ENCODE measurements around the gene RPL37A.
"Not testable (repeated sequence)": the region's sequence is repeated elsewhere in the genome, so short reads cannot be mapped to it uniquely, and the experiment has no call there.

The RPL37A gene

DNA sequence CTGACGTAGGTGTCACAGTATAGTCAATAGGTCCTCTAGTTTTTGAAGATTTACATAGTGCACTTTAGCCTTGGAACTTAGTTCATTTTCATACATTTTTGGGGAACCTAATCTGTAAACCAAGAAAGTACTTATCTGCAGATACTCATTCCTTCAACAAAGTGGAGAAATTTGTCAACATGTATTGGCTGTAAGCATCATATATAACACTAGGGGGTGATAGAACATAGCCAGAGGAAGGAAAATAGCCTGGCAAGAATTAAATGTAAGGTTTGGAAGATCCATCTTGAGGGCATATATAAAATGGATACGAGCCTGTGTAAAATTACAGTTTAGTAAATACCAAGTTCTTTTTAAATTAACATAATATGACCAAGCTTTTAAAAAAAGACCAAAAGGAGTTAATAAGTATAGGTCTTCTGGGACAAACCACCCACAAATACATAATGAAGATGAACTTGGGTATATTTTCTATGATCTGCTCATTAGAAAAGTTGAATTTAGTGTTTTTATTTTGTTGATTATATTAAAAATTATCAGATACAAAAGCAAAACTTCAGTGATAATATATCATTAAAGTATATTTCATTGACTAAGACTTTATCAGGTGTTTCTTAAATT lies 18.2 kb downstream of the RPL37A start:
- no peak overlapping the region for H3K9ac ChIP-seq (ENCODE audit: low read depth in 1 of 2, low read length in 2 of 2)
- H3K4me3 ChIP-seq (ENCODE audit: low read depth in 1 of 2, low read length in 2 of 2), result no peak overlapping the region
- H3K27ac ChIP-seq (ENCODE audit: low read depth, low read length), result no peak overlapping the region
- no peaks in the 10 kb centered on the region for H3K27me3 ChIP-seq (ENCODE audit: control insufficient read depth in 1 of 2, insufficient read depth in 2 of 2, low read length in 2 of 2)
- H3K9me3 ChIP-seq (ENCODE audit: control insufficient read depth in 1 of 2, low read length in 2 of 2), result no peaks in the 10 kb centered on the region
- no peaks in the 10 kb centered on the region for H3K36me3 ChIP-seq (ENCODE audit: control insufficient read depth in 1 of 2, insufficient read depth in 2 of 2, low read length in 2 of 2)
- H3K4me1 ChIP-seq (ENCODE audit: control insufficient read depth in 1 of 2, insufficient read depth in 2 of 2, low read length in 2 of 2), result no peaks in the 10 kb centered on the region

DNA sequence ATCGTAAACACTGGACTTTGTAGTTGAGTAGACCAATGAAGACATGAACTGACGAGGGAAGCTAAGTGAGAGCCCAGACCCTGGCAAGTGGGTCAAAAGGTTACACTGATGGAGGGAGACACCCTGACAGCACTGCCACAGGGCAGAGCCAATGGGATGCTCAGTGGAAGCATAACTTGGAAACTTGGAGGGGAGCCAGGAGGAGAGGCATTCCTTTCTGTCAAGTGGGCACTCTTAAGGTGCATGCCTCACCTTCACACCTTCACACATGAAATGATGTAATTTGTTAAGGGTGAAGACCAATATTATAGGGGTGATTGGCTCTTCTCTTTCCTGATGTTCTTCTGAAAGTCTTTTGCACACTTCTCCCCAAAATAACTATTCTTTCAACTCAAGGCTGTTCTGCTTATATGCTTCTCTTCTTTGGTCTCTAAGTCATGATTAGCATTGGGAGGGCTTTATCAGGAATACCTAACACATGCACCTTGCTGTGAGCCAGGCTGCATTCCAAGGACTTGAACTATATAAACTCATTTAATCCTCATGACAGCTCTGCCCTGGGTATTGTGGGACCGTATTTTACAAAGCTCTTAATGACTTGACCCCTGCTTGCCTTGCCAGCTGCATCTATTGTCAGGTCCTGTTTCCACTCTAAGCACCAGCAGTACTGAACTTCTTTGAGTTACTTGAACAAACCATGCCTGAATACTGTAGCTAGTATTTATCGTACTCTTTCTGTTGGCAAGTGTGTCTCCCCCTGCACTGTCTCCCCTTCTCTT lies 19.0 kb downstream of the RPL37A start:
- no peaks in the 10 kb centered on the region for H3K4me1 ChIP-seq (ENCODE audit: control insufficient read depth in 1 of 2, insufficient read depth in 2 of 2, low read length in 2 of 2)
- no peaks in the 10 kb centered on the region for H3K27me3 ChIP-seq (ENCODE audit: control insufficient read depth in 1 of 2, insufficient read depth in 2 of 2, low read length in 2 of 2)
- H3K9me3 ChIP-seq (ENCODE audit: control insufficient read depth in 1 of 2, low read length in 2 of 2), result no peaks in the 10 kb centered on the region
- no peak overlapping the region for H3K4me3 ChIP-seq (ENCODE audit: low read depth in 1 of 2, low read length in 2 of 2)
- H3K9ac ChIP-seq (ENCODE audit: low read depth in 1 of 2, low read length in 2 of 2), result no peak overlapping the region
- H3K27ac ChIP-seq (ENCODE audit: low read depth, low read length), result no peak overlapping the region
- H3K36me3 ChIP-seq (ENCODE audit: control insufficient read depth in 1 of 2, insufficient read depth in 2 of 2, low read length in 2 of 2), result no peaks in the 10 kb centered on the region

DNA sequence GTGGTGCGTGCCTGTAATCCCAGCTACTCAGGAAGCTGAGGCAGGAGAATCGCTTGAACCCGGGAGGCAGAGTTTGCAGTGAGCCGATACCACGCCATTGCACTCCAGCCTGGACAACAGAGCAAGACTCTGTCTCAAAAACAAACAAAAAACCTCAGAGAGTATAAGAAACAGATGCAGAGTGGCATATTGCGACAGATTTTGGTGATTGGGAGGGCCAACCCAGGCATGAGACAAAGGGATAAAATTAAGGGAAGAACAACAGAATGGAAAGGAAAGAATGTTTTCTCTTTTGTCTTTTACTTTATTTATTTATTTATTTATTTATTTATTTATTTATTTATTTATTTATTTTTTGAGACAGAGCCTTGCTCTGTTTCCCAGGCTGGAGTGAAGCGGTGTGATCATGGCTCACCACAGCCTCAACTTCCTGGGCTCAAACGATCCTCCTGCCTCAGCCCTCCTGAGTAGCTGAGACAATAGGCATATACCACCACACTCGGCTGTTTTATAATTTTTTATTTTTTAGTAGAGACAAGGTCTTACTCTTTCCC lies 20.0 kb downstream of the RPL37A start:
- H3K4me1 ChIP-seq (ENCODE audit: control insufficient read depth in 1 of 2, insufficient read depth in 2 of 2, low read length in 2 of 2), result not testable (repeated sequence)

DNA sequence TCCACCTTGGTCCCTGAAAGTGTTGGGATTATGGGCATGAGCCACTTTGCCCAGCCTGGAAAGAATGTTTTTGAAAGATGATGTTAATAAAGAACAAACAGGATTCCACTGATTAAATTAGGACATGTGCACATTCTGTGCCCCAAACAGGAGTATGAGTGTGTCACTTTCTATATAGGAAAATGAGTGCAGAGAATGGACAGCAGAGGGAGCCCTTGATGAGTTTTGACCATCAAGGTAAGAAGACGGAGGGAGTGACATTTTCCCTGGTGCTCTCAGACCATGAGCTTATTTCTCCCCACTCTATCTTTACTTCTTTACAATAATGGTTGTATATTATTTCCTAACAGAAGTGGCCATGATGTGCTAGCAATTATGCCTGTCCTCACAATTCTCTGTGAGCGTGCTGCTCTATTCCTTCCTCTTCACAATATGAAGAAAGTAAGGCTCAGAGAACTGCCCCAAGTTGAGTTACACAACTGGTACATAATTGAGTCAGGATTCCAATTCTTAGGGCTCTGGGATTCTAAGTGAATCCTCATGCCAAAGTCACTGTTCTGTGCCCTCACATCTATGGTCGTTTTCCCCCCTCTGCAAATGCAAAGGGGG lies 20.6 kb downstream of the RPL37A start:
- Histone ChIP-seq H3K4me1 (ENCODE audit: control insufficient read depth in 1 of 2, insufficient read depth in 2 of 2, low read length in 2 of 2) (no peaks in the 10 kb centered on the region), H3K9me3 (ENCODE audit: control insufficient read depth in 1 of 2, low read length in 2 of 2) (no peaks in the 10 kb centered on the region), H3K36me3 (ENCODE audit: control insufficient read depth in 1 of 2, insufficient read depth in 2 of 2, low read length in 2 of 2) (no peaks in the 10 kb centered on the region), H3K27ac (ENCODE audit: low read depth, low read length) (no peak overlapping the region), H3K27me3 (ENCODE audit: control insufficient read depth in 1 of 2, insufficient read depth in 2 of 2, low read length in 2 of 2) (no peaks in the 10 kb centered on the region), H3K9ac (ENCODE audit: low read depth in 1 of 2, low read length in 2 of 2) (no peak overlapping the region), H3K4me3 (ENCODE audit: low read depth in 1 of 2, low read length in 2 of 2) (no peak overlapping the region)

More for the DNA sequence above, 20.0 kb downstream of the RPL37A start:
- H3K9me3 ChIP-seq (ENCODE audit: control insufficient read depth in 1 of 2, low read length in 2 of 2); H3K27ac ChIP-seq (ENCODE audit: low read depth, low read length); H3K4me3 ChIP-seq (ENCODE audit: low read depth in 1 of 2, low read length in 2 of 2); H3K9ac ChIP-seq (ENCODE audit: low read depth in 1 of 2, low read length in 2 of 2); H3K27me3 ChIP-seq (ENCODE audit: control insufficient read depth in 1 of 2, insufficient read depth in 2 of 2, low read length in 2 of 2); H3K36me3 ChIP-seq (ENCODE audit: control insufficient read depth in 1 of 2, insufficient read depth in 2 of 2, low read length in 2 of 2): not testable (repeated sequence)

DNA sequence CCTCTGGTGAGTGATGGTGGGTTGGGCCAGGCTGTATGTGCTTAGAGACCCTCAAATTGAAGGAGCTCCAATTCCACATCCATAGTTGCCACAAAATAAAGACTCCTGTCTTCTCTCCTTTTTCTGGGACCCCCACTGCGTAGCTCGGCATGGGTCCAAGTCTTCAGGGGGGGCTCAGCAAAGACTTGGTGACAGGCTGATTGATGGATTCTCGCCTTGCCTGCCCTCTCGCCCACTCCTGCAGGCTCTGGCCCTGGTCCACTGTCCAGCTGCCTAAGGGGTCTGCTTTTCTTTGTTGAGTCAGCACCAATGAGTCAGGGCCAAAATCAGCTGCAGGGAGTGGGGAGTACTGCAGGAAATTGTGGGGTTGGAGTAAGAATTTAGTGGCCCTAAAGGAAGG lies 21.5 kb downstream of the RPL37A start:
- no peaks in the 10 kb centered on the region for H3K27me3 ChIP-seq (ENCODE audit: control insufficient read depth in 1 of 2, insufficient read depth in 2 of 2, low read length in 2 of 2)
- no peak overlapping the region for H3K27ac ChIP-seq (ENCODE audit: low read depth, low read length)
- H3K9me3 ChIP-seq (ENCODE audit: control insufficient read depth in 1 of 2, low read length in 2 of 2), result no peaks in the 10 kb centered on the region
- H3K9ac ChIP-seq (ENCODE audit: low read depth in 1 of 2, low read length in 2 of 2), result no peak overlapping the region
- H3K36me3 ChIP-seq (ENCODE audit: control insufficient read depth in 1 of 2, insufficient read depth in 2 of 2, low read length in 2 of 2), result no peaks in the 10 kb centered on the region
- no peak overlapping the region for H3K4me3 ChIP-seq (ENCODE audit: low read depth in 1 of 2, low read length in 2 of 2)
- no peaks in the 10 kb centered on the region for H3K4me1 ChIP-seq (ENCODE audit: control insufficient read depth in 1 of 2, insufficient read depth in 2 of 2, low read length in 2 of 2)

DNA sequence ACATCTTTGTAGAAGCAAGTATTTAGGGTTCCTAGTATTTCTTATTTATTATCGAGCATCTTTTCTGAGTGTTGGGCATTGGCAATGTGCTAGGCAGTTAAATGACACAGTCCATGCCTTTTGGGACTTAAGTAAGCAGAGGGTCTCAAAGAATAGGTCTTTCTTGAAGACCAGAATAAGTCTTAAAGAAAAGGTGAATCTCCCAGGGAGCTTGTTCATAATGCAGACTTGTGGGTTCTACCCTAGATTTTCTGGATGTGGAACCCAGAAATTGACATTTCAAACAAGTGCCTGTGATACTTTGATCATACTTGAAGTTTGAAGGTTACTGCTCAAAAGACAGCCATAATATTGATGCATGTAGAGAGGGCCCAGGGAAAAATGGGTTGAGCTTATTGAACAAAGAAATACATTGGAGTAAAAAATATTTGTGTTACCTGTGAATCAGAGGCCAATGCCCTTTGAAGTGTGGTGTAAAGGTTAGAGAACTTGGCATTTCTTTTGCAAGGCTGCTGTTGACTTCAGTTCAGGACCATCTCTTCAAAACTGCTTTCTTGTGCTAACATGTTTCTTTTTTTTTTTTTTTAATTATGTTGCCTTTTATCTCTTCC lies 24.4 kb downstream of the RPL37A start:
- Histone ChIP-seq H3K4me1 (ENCODE audit: control insufficient read depth in 1 of 2, insufficient read depth in 2 of 2, low read length in 2 of 2) (no peaks in the 10 kb centered on the region), H3K9ac (ENCODE audit: low read depth in 1 of 2, low read length in 2 of 2) (no peak overlapping the region), H3K27ac (ENCODE audit: low read depth, low read length) (no peak overlapping the region), H3K27me3 (ENCODE audit: control insufficient read depth in 1 of 2, insufficient read depth in 2 of 2, low read length in 2 of 2) (no peaks in the 10 kb centered on the region), H3K9me3 (ENCODE audit: control insufficient read depth in 1 of 2, low read length in 2 of 2) (no peaks in the 10 kb centered on the region), H3K4me3 (ENCODE audit: low read depth in 1 of 2, low read length in 2 of 2) (no peak overlapping the region), H3K36me3 (ENCODE audit: control insufficient read depth in 1 of 2, insufficient read depth in 2 of 2, low read length in 2 of 2) (no peaks in the 10 kb centered on the region)

DNA sequence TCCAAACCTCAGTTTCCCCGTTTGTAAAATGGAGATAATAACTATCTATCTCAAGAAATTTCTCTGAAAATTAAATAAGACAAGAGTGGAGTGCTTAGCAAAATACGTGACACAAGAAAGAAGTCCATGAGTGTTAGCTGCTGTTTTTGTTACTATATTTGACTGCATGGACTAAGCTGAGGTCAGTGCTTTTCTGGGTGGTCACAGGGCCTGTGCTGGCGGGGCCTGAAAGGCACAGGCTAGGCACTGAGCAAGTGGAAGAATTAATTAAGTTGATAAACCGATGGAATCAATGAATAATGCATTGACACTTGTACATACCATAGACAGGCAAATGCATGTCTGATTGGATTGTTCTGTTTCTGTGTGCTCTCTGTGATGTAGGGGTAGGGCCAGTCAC lies 27.3 kb downstream of the RPL37A start:
- H3K27ac ChIP-seq (ENCODE audit: low read depth, low read length), result no peak overlapping the region
- H3K9me3 ChIP-seq (ENCODE audit: control insufficient read depth in 1 of 2, low read length in 2 of 2), result no peaks in the 10 kb centered on the region
- H3K36me3 ChIP-seq (ENCODE audit: control insufficient read depth in 1 of 2, insufficient read depth in 2 of 2, low read length in 2 of 2), result no peaks in the 10 kb centered on the region
- H3K27me3 ChIP-seq (ENCODE audit: control insufficient read depth in 1 of 2, insufficient read depth in 2 of 2, low read length in 2 of 2), result no peaks in the 10 kb centered on the region
- no peaks in the 10 kb centered on the region for H3K4me1 ChIP-seq (ENCODE audit: control insufficient read depth in 1 of 2, insufficient read depth in 2 of 2, low read length in 2 of 2)
- H3K9ac ChIP-seq (ENCODE audit: low read depth in 1 of 2, low read length in 2 of 2), result no peak overlapping the region
- no peak overlapping the region for H3K4me3 ChIP-seq (ENCODE audit: low read depth in 1 of 2, low read length in 2 of 2)

DNA sequence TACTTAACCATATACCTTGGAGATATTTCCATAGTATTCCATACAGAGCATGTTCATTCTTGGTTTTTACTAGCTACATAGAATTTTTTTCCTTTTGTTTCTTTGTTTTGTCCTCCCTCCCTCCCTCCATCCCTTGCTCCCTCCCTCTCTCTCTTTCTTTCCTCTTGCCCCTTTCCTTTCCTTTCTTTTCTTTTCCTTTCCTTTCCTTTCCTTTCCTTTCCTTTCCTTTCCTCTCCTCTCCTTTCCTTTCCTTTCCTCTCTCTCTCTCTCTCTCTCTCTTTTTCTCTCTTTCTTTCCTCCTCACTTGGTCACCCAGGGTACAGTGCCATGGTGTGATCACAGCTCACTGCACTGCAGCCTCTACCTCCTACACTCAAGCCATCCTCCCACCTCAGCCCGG lies 28.3 kb downstream of the RPL37A start:
- Histone ChIP-seq H3K27ac (ENCODE audit: low read depth, low read length) (no peak overlapping the region), H3K9me3 (ENCODE audit: control insufficient read depth in 1 of 2, low read length in 2 of 2) (no peaks in the 10 kb centered on the region), H3K9ac (ENCODE audit: low read depth in 1 of 2, low read length in 2 of 2) (no peak overlapping the region), H3K4me3 (ENCODE audit: low read depth in 1 of 2, low read length in 2 of 2) (no peak overlapping the region), H3K27me3 (ENCODE audit: control insufficient read depth in 1 of 2, insufficient read depth in 2 of 2, low read length in 2 of 2) (no peaks in the 10 kb centered on the region), H3K36me3 (ENCODE audit: control insufficient read depth in 1 of 2, insufficient read depth in 2 of 2, low read length in 2 of 2) (no peaks in the 10 kb centered on the region), H3K4me1 (ENCODE audit: control insufficient read depth in 1 of 2, insufficient read depth in 2 of 2, low read length in 2 of 2) (no peaks in the 10 kb centered on the region)

DNA sequence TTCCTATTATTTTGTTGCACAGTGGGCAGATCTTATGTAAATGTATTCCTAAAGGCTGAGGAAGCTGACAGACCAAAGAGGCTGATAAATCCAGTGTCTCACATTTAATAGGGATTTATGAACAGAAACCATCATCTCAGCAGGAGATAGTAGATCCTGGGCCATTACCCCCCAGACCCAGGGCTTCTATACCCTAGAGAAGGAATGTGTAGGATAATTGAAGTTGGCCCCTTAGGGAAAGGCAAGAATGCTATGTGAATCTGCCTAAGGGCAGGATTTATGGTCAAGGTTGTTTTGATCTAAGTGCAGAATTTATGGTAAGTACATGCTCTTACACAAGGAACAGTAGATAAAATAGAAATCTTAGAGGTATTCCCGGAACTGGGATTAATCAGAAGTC lies 29.0 kb downstream of the RPL37A start:
- Histone ChIP-seq H3K27me3 (ENCODE audit: control insufficient read depth in 1 of 2, insufficient read depth in 2 of 2, low read length in 2 of 2) (no peaks in the 10 kb centered on the region), H3K4me3 (ENCODE audit: low read depth in 1 of 2, low read length in 2 of 2) (no peak overlapping the region), H3K27ac (ENCODE audit: low read depth, low read length) (no peak overlapping the region), H3K9ac (ENCODE audit: low read depth in 1 of 2, low read length in 2 of 2) (no peak overlapping the region), H3K4me1 (ENCODE audit: control insufficient read depth in 1 of 2, insufficient read depth in 2 of 2, low read length in 2 of 2) (no peaks in the 10 kb centered on the region), H3K36me3 (ENCODE audit: control insufficient read depth in 1 of 2, insufficient read depth in 2 of 2, low read length in 2 of 2) (no peaks in the 10 kb centered on the region), H3K9me3 (ENCODE audit: control insufficient read depth in 1 of 2, low read length in 2 of 2) (no peaks in the 10 kb centered on the region)

DNA sequence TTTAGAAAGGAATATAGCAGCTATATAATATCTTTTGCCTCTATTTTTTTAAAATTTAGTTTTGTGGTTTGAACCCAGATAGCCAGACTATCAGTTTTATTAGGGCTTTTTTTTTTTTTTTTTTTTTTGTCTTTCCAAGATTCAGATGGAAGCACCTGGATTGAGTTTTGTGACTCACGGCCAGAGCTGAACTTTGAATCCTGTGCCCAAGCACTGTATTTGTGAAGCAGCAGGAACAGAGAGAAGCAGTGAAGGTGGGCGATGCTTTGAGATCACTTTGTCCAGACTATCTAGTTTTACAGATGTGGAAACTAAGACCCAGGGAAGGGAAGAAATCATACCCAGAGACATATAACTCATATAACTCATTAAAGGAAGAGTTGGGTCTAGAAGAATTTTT lies 33.9 kb downstream of the RPL37A start:
- Histone ChIP-seq H3K27ac (ENCODE audit: low read depth, low read length) (no peak overlapping the region), H3K4me3 (ENCODE audit: low read depth in 1 of 2, low read length in 2 of 2) (no peak overlapping the region), H3K9me3 (ENCODE audit: control insufficient read depth in 1 of 2, low read length in 2 of 2) (no peaks in the 10 kb centered on the region), H3K27me3 (ENCODE audit: control insufficient read depth in 1 of 2, insufficient read depth in 2 of 2, low read length in 2 of 2) (no peaks in the 10 kb centered on the region), H3K4me1 (ENCODE audit: control insufficient read depth in 1 of 2, insufficient read depth in 2 of 2, low read length in 2 of 2) (peaks cover 14 to 16% of the 10 kb centered on the region in 2 donors), H3K9ac (ENCODE audit: low read depth in 1 of 2, low read length in 2 of 2) (no peak overlapping the region), H3K36me3 (ENCODE audit: control insufficient read depth in 1 of 2, insufficient read depth in 2 of 2, low read length in 2 of 2) (no peaks in the 10 kb centered on the region)
